HK-2 (cell line): Measurements from ENCODE around the gene TAS2R42.

Experiments used
- DNase-seq: peaks from one replicate; pipeline ENCODE4 v3.0.0-alpha.2; 2018; ENCODE audit not compliant: unreplicated experiment

The TAS2R42 gene, protein sequence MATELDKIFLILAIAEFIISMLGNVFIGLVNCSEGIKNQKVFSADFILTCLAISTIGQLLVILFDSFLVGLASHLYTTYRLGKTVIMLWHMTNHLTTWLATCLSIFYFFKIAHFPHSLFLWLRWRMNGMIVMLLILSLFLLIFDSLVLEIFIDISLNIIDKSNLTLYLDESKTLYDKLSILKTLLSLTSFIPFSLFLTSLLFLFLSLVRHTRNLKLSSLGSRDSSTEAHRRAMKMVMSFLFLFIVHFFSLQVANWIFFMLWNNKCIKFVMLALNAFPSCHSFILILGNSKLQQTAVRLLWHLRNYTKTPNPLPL

DNA sequence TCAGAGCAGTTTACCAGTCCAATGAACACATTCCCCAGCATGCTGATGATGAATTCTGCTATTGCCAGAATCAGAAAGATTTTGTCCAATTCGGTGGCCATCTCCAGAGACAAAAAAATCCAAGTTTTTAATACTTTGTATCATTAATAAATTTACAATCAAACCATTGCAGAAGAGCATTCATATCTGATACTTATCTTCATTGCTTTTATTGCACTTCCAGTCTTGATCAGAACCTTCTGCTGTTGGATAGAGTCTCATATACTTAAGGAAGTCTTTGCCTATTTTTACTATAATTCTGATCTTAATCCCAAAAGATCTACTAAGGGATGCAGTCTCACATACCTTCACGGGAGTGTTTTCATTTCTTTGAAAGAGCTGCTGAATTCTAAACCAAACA, at the start of gene TAS2R42:
TAS2R42 (minus strand) TSS at position 101 of the 400 bp plus-strand sequence; CDS start at position 101, 0 bp downstream.
- no peak for DNase-seq

DNA sequence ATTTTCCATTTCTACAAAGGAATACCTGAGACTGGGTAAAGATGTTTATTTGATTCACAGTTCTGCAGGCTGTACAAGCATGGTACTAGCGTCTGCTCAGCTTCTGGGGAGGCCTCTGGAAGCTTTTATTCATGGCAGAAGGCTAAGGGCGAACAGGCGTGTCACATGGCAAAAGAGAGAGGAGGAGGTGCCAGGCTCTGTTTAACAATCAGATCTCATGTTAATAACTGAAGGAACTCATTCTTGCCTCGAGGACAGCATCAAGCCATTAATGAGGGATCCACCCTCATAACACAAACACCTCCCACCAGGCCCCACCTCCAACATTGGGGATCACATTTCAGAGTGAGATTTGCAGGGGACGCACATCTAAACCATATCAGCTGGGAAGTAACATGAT, 46.8 kb upstream of the TAS2R42 start:
- DNase-seq, result no peak

DNA sequence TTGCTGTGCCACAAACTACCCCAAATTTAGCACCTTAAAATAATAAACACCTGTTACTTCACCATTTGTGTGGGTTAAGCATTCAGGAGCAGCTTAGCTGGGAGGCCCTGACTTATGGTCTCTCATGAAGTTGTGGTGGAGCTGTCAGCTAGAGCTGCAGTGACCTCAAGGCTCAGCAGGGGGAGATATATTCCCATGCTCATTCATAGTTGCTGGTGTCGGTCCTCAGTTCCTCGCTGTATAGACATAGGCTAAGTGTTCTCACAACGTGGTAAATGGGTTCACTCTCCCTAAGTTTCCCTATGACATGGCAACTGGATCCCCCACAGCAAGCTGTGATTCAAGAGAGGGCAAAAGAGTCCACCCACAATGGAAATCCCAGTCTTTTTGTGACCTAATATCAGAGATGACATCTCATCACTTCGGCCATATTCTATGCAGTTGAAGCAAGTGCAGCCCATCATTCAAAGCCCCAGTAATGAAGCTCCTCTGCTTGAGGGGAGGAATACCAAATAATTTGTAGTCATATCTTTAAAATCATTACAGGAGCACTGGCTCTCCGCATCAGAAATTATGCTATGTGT, 41.7 kb upstream of the TAS2R42 start:
- DNase-seq, result peak; percentile 24

DNA sequence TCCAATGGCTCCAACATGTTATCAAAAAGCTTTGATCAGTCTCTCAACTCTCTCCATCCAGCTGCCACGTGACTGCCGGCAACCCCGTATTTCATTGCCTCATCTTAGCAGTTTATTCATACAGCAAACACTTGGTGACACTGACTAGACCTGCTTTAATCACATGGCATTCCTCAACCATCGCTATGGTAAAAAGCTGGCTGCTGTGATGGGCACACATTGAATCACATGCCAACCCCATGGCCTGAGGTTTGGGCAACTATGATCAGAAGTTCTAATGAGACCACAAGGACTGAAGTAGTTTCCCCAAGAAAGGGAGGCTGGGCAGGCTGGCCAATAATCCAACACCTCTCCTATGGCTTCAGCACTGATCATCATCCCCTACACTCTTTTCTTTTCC, 40.6 kb upstream of the TAS2R42 start:
- no peak for DNase-seq

DNA sequence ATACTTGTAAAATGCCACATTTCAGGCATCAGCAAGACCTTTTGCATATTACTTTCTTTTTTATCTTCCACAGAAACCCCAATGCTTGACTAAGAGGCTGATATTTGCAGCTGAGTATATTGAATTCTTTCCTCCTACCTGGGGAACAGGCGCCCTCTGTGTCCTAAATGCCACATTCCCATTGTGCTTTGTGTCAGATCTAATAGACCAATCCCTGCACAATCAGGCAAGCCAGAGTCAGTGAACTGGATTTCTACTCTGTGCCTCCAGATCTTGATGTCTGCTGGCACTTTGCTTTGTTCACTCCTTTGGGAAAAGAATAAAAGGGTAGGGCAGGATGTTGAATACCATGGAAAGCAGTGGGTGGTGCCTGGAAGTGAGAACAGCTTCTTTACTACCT, 22.4 kb upstream of the TAS2R42 start:
- no peak for DNase-seq

DNA sequence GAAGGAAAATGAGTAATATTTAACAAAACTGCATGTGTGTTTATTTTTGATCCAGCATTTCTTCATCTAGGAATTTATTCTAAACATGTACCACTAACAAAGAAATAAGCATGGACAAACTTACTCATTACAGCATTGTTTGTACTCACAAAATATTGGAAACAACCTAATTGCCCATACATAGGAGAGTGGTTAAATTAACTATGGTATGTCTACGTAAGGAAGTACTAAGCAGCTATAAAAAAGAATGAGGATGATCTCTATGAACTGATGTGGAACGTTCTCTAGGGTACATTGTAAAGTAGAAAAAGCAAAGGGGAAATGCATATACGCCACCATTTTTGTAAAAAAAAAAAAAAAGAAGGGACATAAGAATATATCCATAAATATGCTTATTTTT, 17.4 kb upstream of the TAS2R42 start:
- no peak for DNase-seq

DNA sequence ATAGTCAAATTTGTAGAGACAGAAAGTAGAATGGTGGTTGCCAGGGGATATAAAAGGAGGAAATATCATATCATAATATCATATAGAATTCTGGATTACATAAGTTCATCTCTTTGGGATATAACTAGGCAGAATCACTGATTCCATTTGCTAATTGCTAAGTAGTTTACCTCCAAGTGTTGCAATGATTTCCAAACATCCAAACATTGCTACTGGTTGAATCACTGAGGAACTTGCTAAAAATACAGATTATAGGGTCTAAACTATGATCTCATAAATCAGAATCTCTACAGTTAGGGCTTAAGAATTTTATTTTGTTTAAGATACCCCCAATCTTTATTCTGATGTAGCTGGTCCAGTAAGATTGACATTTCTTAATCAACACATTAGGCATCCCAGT, 16.1 kb upstream of the TAS2R42 start:
- no peak for DNase-seq

DNA sequence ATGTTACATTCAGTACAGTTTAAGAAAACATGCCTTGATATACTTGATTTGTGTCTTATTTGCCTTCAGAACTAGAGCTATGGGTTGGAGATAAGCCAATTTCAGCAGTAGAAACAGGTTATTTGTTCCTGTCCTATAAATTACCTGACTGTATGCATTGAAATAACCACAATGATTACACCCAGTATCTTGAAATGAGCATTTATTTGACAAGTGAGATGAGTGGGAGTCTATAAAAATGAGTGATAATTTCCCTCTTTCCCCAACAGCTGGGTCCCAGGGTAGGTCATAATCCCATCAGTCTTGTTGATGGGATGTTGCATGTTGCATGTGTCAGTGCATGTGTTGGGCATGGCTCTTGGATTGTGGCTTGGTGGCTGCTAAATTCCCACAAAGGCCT, 3.7 kb downstream of the TAS2R42 start:
- DNase-seq, result no peak

DNA sequence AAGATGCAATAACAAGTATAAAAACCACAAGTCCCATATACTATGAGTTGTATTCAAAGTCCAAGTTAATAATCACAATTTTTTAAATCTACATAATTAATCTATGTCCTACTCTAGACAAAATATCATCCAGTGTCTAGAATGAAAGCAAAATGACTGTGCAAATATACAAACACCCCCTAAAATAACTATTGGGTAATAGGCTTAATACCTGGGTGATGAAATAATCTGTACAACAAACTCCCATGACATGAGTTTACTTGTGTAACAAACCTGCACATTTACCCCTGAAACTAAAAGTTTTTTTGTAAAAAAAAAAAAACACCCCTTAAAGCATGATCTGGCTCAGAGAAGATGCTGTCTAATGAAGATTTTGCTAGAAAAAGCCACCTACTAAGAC, 4.2 kb downstream of the TAS2R42 start:
- no peak for DNase-seq

DNA sequence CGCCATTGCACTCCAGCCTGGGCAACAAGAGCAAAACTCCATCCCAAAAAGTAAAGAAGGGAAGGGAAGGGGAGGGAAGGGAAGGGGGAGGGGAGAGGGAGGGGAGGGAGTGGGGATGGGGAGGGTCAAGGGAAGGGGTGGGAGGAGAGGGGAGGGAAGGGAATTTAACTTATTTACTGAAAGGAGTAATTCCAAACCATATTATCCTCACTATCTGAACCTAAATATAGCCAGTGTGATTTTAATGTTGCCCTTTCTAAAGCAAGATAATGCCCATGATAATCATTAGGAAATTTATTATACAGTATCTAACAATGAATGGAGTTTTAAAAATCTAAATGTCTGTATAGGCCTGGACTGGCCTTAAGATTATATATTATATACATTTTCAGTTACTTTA, 8.5 kb downstream of the TAS2R42 start:
- no peak for DNase-seq

DNA sequence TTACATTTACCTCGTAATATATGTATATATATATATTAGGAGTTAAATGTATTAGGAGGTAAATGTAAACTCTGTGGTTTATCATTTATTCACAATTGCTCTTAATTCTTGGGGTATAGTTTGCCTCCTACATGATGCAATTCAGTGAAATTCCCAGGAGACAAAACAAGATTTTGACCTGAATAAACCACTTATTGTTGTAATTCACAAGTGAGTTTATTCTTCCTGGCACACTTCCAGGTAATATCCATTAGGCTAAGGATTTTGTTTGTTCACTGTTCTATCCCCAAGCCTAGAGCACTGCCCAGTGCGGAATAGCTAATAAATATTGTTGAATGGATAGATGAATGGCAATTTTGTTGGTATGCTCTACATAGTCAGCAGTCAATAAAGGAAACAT, 12.7 kb downstream of the TAS2R42 start:
- no peak for DNase-seq

DNA sequence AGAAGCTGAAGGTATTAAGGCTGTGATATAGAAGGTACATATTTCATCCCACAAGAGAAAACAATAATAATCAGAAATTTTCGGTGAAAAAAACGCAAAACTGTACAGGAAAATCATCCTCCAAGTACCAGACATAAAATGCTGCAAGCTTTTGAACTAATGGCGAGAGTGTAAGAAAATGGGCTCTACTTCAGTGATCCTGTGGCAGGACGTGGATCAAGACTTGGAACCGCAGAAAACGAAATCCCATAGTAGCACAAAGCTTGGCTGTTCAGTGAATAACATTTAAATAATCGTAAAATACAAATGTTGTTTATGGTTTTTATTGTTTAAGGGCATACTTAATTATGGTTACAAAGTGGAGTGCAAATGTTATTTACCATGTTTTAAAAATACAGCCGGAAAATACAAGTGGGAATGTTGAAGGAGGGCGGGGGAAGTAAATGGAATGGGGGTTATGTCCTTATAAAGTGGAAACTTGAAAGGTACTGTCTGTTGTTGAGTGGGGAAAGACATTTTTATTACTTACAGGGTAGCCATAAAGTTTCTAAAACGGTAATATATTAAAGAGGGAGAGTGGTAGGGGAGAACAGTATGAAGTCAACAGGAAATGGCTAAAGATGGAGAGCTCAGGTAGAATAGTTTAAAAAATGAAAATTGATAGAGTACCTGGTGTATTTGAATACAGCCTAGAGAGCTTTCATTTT, 14.6 kb downstream of the TAS2R42 start:
- no peak for DNase-seq

DNA sequence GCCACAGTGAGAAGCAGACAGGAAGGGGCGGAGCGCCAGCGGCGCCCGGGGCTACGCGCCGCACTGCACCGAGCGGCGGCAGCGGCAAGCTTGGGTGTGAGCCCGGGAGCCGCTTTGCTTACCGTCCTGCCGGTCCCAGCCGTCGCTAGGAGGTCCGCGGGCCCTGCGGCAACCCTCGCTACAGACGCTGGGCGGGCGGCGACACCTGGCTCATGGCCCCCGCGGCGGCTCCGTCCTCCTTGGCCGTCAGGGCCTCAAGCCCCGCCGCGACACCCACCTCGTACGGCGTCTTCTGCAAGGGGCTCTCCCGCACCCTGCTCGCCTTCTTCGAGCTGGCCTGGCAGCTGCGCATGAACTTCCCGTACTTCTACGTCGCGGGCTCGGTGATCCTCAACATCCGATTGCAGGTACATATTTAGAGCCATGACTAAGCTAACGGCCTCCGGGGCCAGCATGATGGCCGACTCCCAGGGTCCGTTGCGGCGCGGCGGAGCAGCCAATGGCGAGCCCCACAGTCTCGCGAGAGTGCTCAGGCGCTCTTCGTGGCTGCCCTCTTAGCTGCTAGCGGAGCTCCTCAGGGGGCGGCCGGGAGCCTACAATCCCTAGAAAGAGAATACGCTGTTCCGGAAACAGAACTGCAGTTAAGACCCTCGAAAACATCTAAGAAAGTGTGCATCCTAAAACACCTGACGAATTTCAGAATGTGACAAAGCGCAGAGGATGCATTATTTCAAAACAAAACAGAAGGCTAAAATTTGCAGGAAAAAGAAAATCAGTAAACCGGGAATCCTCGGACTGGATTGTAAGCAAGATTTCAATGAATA, 15.4 kb downstream of the TAS2R42 start, which contains the start of gene SMIM10L1:
SMIM10L1 (plus strand) TSS at position 50 of the 824 bp plus-strand sequence; CDS start at position 213, 163 bp downstream.
- peak; percentile 91 for DNase-seq

DNA sequence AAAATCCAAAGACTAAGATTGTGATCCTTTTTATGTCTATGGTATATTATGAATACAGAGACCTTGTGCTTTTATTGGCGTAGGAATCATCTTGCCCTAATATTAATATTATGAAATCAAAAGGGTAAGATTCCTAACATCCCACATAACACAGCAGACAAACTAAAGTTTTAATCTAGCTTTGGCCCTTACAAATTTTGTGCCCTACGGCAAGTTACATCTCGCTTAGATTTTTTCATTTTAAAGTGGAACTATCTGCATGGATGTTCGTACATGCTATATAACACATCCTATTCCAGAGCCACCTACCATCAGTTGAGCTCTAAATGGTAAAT, 16.0 kb downstream of the TAS2R42 start:
- DNase-seq, result no peak

DNA sequence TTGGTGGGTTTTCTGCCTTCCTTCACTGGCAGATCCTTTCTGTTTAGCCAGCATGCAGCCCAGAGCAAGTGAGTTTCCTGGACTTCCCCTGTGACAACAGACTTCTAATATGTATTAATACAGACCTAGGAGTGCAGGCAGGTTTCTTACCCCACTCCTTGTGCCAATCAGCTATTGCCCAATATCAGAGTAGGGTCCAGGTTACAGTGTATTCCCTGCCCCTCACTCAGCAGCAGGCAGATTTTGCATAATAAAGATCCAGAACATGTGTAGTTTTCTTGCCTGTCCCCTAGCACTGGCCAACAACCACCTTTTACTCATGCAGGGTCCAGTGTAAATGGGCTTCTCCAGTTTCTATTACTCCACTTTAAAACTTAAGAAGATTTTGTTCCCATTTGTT, 20.4 kb downstream of the TAS2R42 start:
- no peak for DNase-seq

DNA sequence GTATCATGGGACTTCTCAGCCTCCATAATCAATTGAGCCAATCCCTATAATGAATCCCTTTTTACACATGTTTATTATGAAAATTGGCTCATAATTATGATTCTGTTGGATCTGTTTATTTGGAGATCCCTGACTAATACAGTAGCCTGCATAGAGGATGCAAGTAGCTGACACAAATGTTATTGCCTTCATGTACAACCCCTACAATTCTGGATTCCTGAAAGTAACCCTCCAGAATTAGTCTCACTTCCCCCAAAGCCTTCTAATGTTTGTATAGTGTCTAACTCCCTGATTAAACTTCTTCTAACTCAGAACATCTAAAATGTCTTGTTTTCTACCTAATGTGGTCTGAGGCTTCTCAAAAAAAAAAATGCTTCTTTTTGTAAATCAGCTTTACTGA, 22.4 kb downstream of the TAS2R42 start:
- DNase-seq, result no peak

DNA sequence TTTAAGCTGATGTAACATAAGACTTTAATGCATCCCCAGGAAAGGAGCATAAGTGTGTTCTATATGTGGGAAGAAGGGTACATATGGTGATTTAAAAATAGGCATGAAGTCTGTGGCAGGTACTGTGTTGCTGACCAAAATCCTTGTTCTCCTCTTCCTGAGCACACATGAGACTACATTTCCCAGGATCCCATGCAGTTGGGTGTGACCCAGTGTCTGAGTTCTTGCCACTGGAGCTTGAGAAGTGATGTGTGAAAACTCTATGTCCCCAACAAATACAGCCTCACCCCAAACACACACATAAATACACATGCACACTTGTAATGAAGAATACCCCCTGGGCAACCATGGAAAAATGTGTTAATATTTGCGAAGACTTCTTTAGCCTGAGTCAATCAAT, 24.2 kb downstream of the TAS2R42 start:
- DNase-seq, result no peak

DNA sequence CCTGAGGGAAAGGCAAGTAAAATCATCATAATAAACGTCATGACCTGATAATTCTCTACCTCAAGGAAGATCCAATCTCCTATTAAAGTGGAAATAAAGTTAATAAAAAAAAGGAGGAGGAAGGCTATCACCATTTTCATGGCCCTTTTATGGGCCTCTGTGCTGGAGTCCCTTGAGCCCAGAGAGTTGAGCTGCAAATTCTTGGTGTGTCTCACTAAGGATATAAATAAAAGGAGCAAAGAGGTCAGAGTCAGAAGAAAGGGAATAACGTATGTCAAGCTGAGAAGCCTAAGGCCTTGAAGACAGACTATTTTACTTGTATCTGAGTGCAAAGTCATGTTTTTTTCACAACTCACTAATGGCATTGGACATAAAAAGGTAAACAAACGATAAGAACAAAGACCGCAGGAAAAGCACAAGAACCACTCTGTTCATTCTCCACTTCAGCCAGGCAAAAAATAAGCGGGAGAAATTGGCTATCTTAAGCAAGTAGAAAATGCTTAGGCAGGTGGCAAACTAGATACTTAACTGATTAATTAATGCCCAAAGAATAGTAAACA, 27.8 kb downstream of the TAS2R42 start:
- DNase-seq, result no peak

DNA sequence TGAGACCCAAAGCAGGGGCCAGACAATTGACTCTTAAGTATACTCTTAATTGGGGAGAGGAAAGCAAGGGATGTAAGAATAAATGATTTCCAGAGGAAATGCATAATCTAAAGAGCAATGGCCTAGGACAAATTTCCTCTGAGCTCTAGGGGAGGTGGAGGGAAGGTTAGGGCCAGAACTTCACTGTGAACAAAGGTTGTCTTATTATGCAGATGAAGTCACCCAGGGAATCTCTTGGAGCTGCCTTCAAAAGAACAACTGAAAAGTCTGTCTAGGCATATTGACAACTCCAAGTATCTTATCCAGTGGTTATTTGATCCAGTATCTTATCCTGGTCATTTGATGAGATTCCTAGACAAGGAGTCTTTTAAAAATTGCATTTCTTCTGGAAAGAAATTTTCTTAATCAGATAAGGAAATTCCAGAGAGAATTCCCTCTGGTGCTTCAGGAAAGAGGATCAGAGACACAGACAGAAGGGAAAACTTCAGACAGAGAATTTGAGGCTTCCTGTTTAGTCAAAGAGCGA, 32.3 kb downstream of the TAS2R42 start:
- no peak for DNase-seq

DNA sequence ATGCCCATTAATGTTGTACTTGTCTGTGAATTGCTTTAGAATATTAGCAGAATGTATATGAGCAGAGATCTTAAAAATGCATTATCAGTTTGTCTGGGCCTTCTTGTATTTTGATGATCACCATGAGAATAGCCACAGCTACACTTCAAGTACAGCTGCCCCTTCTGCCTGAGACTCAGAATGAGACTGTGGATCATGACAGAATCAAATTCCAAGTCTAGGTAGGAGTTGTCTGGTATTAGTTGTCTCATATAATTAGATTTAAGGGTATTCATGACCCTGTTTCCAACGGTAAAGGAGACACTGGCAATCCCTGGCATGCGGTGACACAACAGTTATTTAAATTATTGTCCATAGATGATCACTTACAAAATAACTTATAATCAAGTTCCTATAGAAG, 34.0 kb downstream of the TAS2R42 start:
- DNase-seq, result no peak

DNA sequence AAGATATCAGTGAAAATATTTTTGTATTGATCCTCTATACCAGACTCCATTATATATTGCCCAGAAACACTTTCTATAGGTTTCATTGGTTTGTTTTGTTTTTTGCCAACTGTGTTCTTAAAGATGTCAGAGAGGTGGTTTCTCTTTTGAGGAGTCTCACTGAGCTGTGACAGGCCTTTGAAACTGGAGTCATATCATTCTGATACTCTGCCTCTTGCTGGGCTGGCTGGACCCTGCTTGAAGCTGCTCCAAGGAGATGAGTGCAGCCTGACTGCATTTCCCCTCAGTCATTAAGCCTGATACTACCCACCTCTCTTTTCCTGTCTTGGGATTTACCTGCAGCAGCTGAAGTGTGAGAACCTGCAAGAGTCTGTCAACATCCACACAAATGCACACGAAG, 35.9 kb downstream of the TAS2R42 start:
- DNase-seq, result no peak

DNA sequence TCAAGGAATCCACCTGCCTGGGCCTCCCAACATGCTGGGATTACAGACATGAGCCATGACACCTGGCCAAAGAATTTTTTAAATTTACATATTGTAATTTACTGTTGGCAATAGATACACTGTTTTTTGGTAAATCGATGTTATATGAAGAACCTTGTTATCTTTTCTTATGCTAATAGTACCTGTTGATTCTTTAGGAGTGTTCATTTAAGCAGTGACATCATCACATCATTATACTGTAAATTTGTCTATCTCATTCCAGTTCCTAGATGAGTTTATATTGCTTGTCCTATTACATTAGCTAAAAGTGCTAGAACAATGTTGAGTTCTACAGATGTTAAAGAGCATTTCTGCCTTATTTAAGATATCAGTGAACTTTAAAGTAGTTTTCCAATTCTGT, 39.3 kb downstream of the TAS2R42 start:
- no peak for DNase-seq
